Right renal pelvis (tissue), 4 donors: ENCODE results near the gene KIF5A. TPM values are rescaled to one million over a fixed set of nuclear protein-coding genes. Genes with fewer than 3 reads are reported as not detected.
"Not testable (repeated sequence)": the region's sequence is repeated elsewhere in the genome, so short reads cannot be mapped to it uniquely, and the experiment has no call there.

Source experiments
- DNase-seq, 4 donors: peaks; one replicate each; pipeline ENCODE4 v3.0.0-alpha.2; 2013; ENCODE audit warnings: low read depth in 4 of 4, low spot score in 3 of 4, missing footprints in 1 of 4
- polyA plus RNA-seq, 4 donors: library from polyadenylated mRNA; unstranded; fragments of 120-200 nt; gene quantifications; one replicate each; pipeline ENCODE4 v1.2.1, GENCODE V29; 2013; ENCODE audit not compliant: insufficient read length in 4 of 4

Gene KIF5A
- polyA plus RNA-seq, 4 donors = 0.24 to 1.3 (median 0.36) TPM

GRCh38 chr12:57552306-57552651 lies 2.4 kb downstream of the KIF5A start:
- no peak for DNase-seq

- no peak for DNase-seq
These were observed 3.0 kb downstream of the KIF5A start for GRCh38 chr12:57552835-57553313.

- no peak for DNase-seq
These were observed 3.7 kb downstream of the KIF5A start for GRCh38 chr12:57553343-57554202.

- DNase-seq = no peak
These were observed 4.6 kb downstream of the KIF5A start for GRCh38 chr12:57554453-57554852.

- DNase-seq = no peak
These were observed 5.1 kb downstream of the KIF5A start for GRCh38 chr12:57554897-57555296.

GRCh38 chr12:57558864-57559263 lies 9.0 kb downstream of the KIF5A start:
- DNase-seq = no peak

GRCh38 chr12:57560516-57560915 lies 10.7 kb downstream of the KIF5A start:
- DNase-seq = no peak

- not testable (repeated sequence) for DNase-seq
These were observed 11.3 kb downstream of the KIF5A start for GRCh38 chr12:57561117-57561516.

GRCh38 chr12:57563358-57563757 lies 13.5 kb downstream of the KIF5A start:
- DNase-seq = no peak

- DNase-seq = no peak
These were observed 14.4 kb downstream of the KIF5A start for GRCh38 chr12:57564178-57564740.

GRCh38 chr12:57568838-57569237 lies 19.0 kb downstream of the KIF5A start:
- DNase-seq = no peak

- DNase-seq = no peak
These were observed 20.0 kb downstream of the KIF5A start for GRCh38 chr12:57569858-57570257.

GRCh38 chr12:57570438-57570837 lies 20.6 kb downstream of the KIF5A start:
- not testable (repeated sequence) for DNase-seq

GRCh38 chr12:57571926-57572762 lies 22.3 kb downstream of the KIF5A start:
- DNase-seq = no peak

GRCh38 chr12:57574795-57575194 lies 25.0 kb downstream of the KIF5A start:
- DNase-seq = no peak

- no peak for DNase-seq
These were observed 26.1 kb downstream of the KIF5A start for GRCh38 chr12:57575771-57576612.

- no peak for DNase-seq
These were observed 26.8 kb downstream of the KIF5A start for GRCh38 chr12:57576613-57577160.

GRCh38 chr12:57577981-57578758 lies 28.3 kb downstream of the KIF5A start:
- no peak for DNase-seq

GRCh38 chr12:57579011-57579410 lies 29.2 kb downstream of the KIF5A start:
- no peak for DNase-seq
